GM10248 (cell line): ENCODE measurements around the gene CCR5AS.

Experiments used
- CTCF ChIA-PET: fragments of 300-600 bp; sonication (Branson Sonifier 250); formaldehyde crosslinking; extraction: SDS; loops from one replicate; lab custom pipeline; 2021; ENCODE audit warnings: antibody characterized with exemption; lab: Yijun Ruan, JAX
- POLR2A ChIA-PET: fragments of 350-650 bp; sonication (Branson Sonifier 250); formaldehyde crosslinking; extraction: SDS; loops from one replicate; lab custom pipeline; 2020; ENCODE audit warnings: antibody characterized with exemption; lab: Yijun Ruan, JAX
- DNase-seq: peaks from one replicate; pipeline ENCODE4 v3.0.0; 2012; ENCODE audit errors: extremely low spot score
- CTCF ChIP-seq: IDR thresholded peaks from 2 replicates; pipeline ENCODE4 v1.5.1; 2012; ENCODE audit warnings: mild to moderate bottlenecking, low read depth; ENCODE audit errors: extremely low read depth, missing control alignments, control extremely low read depth

CCR5AS gene

DNA sequence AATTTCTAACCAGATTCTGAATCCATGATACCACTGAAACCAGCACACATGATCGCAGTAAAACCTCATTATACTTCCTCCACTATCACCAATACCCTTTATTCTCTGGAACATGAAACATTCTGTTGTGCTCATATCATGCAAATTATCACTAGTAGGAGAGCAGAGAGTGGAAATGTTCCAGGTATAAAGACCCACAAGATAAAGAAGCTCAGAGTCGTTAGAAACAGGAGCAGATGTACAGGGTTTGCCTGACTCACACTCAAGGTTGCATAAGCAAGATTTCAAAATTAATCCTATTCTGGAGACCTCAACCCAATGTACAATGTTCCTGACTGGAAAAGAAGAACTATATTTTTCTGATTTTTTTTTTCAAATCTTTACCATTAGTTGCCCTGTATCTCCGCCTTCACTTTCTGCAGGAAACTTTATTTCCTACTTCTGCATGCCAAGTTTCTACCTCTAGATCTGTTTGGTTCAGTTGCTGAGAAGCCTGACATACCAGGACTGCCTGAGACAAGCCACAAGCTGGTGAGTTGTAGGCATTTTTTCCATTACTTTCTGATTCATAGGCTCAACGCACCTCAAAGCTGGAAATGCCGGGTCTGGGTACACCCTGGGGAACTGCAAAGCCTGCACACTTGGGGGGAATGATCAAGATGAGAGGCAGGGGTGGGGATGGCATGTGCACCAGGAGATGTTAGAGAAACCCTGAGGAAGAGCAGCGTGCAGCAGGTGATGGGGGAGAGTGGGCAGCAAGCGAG lies 53.0 kb downstream of the CCR5AS start, which contains the start of gene CCR2:
Gene CCR2, plus strand, starts transcription at position 465 of the 764 bp plus-strand sequence. CDS start 3,417 bp downstream, outside the sequence.
- DNase-seq, result no peak
- POLR2A ChIA-PET, result no interaction called here
- no peak for TF ChIP-seq CTCF
- CTCF ChIA-PET, result interaction anchor here (0.9 to 1.4 kb wide), 2 partner anchors 19 to 77 kb away, joined by 3 read pairs; no protein-coding TSS in a partner anchor

GRCh38 chr3:46353090-46353489 lies 53.8 kb downstream of the CCR5AS start:
- ChIA-PET POLR2A (no interaction called here), CTCF (interaction anchor here (0.9 to 1.4 kb wide), 2 partner anchors 18 to 77 kb away, joined by 3 read pairs; no protein-coding TSS in a partner anchor)
- no peak for TF ChIP-seq CTCF
- DNase-seq, result no peak

DNA sequence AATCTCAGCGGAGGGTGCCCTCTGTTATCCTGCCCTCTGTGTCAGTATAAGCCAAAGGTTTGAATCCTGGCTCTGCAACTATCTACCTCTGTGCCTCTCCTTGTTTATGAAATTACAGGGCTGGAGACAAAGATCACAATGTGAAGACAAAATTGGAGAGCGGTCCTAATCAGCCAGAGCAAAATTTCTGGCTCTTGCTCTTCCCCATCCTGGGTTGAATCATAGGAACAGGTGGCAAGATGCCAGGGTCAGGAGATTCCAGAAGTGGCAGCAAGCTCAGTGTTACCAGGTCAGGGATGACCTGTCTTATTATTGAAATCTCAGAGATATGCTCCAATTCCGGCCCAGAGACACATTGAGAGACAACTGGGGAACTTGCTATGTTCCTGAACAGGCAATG lies 55.2 kb downstream of the CCR5AS start:
- ChIA-PET CTCF (interaction anchor here (1.2 to 1.5 kb wide), 2 partner anchors 12 to 75 kb away, joined by 3 to 4 read pairs; no protein-coding TSS in a partner anchor), POLR2A (no interaction called here)
- TF ChIP-seq CTCF, result no peak
- no peak for DNase-seq

GRCh38 chr3:46350262-46350565 lies 56.7 kb downstream of the CCR5AS start:
- ChIA-PET POLR2A (no interaction called here), CTCF (interaction anchor here (1.2 to 1.5 kb wide), 2 partner anchors 10 to 14 kb away, joined by 4 read pairs; no protein-coding TSS in a partner anchor)
- TF ChIP-seq CTCF, result no peak
- DNase-seq, result no peak

DNA sequence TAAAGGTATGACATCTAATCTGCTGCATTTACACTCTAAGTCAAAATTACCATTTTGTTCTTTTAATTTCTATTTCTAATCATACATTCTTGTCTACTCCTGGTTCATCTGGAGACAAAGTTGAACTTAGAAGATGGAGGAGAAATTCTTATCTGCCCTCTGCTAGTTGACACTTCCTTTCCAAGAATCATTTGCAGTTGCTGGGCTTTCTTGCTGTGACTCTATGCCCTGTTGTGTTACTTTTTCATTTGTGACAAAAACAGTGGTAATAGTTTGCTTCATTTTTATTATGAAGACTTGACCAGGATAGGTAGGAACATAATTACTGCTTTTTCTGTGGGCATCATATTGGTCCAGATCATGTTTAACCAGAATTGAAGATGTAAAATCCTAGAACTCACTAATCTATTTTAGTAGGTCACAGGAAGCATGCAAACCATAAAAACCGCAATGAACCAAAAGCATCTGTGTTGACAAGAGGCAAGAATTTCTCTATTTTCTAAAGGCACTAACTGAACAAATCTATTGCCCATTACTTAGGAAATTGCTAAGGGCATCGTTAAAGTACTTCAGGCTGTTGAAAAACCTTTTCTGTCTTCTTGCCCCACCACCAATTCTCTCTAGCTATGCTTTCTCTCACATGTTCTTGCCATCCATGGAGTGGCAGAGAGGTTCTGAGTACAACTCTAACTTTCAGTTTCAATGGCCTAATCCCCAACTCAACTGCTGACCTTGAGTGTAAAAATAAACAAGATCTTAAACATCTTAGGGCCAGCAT lies 57.2 kb downstream of the CCR5AS start:
- POLR2A ChIA-PET, result no interaction called here
- no peak for TF ChIP-seq CTCF
- no peak for DNase-seq
- CTCF ChIA-PET, result no interaction called here

GRCh38 chr3:46348823-46349482 lies 57.9 kb downstream of the CCR5AS start:
- ChIA-PET POLR2A (no interaction called here), CTCF (no interaction called here)
- no peak for DNase-seq
- no peak for TF ChIP-seq CTCF
